Liver (tissue), 3 donors: Measurements from ENCODE around the gene AP1M1.

ENCODE experiments used
- EGR1 ChIP-seq, 2 donors: IDR thresholded peaks; 2 replicates each; pipeline ENCODE4 v1.6.1; 2016 to 2018; ENCODE audit warnings: antibody characterized with exemption in 2 of 2, low read depth in 2 of 2
- GABPA ChIP-seq, 2 donors: IDR thresholded peaks in 1 of 2; conservative IDR thresholded peaks in 1 of 2; 2 replicates each; pipeline ENCODE4 v1.6.1; 2016; ENCODE audit warnings: antibody characterized with exemption in 2 of 2, mild to moderate bottlenecking in 1 of 2, moderate library complexity in 1 of 2
- NR2F2 ChIP-seq: IDR thresholded peaks from 2 replicates; pipeline ENCODE4 v1.6.1; 2016; ENCODE audit warnings: antibody characterized with exemption
- SP1 ChIP-seq: IDR thresholded peaks from 2 replicates; pipeline ENCODE4 v1.6.1; 2018; ENCODE audit warnings: antibody characterized with exemption, mild to moderate bottlenecking
- YY1 ChIP-seq: IDR thresholded peaks from 2 replicates; pipeline ENCODE4 v1.6.1; 2016; ENCODE audit warnings: antibody characterized with exemption, mild to moderate bottlenecking
- TF ChIP-seq, protein P1 (sequence below): fragments of 150-350 bp; IDR thresholded peaks from 2 replicates; pipeline ENCODE4 v1.5.1; 2017; ENCODE audit warnings: improper control_type of control experiment, low read depth, low read length; ENCODE audit not compliant: missing input control
- TF ChIP-seq, protein P2 (sequence below): IDR thresholded peaks from 2 replicates; pipeline ENCODE4 v1.6.1; 2016; ENCODE audit warnings: antibody characterized with exemption, mild to moderate bottlenecking
- TF ChIP-seq, protein P3 (sequence below): IDR thresholded peaks from 2 replicates; pipeline ENCODE4 v1.6.1; 2016; ENCODE audit warnings: antibody characterized with exemption
- donor health status: healthy.
- donor health status: healthy.

- TF ChIP-seq EGR1 (IDR thresholded peaks at IDR 0.05; ENCODE audit: low read depth in 2 of 2): peak in 1 of 2 donors; percentile 30
- TF ChIP-seq, protein P1, sequence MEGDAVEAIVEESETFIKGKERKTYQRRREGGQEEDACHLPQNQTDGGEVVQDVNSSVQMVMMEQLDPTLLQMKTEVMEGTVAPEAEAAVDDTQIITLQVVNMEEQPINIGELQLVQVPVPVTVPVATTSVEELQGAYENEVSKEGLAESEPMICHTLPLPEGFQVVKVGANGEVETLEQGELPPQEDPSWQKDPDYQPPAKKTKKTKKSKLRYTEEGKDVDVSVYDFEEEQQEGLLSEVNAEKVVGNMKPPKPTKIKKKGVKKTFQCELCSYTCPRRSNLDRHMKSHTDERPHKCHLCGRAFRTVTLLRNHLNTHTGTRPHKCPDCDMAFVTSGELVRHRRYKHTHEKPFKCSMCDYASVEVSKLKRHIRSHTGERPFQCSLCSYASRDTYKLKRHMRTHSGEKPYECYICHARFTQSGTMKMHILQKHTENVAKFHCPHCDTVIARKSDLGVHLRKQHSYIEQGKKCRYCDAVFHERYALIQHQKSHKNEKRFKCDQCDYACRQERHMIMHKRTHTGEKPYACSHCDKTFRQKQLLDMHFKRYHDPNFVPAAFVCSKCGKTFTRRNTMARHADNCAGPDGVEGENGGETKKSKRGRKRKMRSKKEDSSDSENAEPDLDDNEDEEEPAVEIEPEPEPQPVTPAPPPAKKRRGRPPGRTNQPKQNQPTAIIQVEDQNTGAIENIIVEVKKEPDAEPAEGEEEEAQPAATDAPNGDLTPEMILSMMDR: no peak
- TF ChIP-seq, protein P2, sequence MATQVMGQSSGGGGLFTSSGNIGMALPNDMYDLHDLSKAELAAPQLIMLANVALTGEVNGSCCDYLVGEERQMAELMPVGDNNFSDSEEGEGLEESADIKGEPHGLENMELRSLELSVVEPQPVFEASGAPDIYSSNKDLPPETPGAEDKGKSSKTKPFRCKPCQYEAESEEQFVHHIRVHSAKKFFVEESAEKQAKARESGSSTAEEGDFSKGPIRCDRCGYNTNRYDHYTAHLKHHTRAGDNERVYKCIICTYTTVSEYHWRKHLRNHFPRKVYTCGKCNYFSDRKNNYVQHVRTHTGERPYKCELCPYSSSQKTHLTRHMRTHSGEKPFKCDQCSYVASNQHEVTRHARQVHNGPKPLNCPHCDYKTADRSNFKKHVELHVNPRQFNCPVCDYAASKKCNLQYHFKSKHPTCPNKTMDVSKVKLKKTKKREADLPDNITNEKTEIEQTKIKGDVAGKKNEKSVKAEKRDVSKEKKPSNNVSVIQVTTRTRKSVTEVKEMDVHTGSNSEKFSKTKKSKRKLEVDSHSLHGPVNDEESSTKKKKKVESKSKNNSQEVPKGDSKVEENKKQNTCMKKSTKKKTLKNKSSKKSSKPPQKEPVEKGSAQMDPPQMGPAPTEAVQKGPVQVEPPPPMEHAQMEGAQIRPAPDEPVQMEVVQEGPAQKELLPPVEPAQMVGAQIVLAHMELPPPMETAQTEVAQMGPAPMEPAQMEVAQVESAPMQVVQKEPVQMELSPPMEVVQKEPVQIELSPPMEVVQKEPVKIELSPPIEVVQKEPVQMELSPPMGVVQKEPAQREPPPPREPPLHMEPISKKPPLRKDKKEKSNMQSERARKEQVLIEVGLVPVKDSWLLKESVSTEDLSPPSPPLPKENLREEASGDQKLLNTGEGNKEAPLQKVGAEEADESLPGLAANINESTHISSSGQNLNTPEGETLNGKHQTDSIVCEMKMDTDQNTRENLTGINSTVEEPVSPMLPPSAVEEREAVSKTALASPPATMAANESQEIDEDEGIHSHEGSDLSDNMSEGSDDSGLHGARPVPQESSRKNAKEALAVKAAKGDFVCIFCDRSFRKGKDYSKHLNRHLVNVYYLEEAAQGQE: peak; percentile 82
- TF ChIP-seq, protein P3, sequence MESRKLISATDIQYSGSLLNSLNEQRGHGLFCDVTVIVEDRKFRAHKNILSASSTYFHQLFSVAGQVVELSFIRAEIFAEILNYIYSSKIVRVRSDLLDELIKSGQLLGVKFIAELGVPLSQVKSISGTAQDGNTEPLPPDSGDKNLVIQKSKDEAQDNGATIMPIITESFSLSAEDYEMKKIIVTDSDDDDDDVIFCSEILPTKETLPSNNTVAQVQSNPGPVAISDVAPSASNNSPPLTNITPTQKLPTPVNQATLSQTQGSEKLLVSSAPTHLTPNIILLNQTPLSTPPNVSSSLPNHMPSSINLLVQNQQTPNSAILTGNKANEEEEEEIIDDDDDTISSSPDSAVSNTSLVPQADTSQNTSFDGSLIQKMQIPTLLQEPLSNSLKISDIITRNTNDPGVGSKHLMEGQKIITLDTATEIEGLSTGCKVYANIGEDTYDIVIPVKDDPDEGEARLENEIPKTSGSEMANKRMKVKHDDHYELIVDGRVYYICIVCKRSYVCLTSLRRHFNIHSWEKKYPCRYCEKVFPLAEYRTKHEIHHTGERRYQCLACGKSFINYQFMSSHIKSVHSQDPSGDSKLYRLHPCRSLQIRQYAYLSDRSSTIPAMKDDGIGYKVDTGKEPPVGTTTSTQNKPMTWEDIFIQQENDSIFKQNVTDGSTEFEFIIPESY: no peak
- peak in 1 of 2 donors; percentile 18 for TF ChIP-seq GABPA (IDR thresholded peaks at IDR 0.05 in 1 of 2, conservative IDR thresholded peaks at IDR 0.05 in 1 of 2)
- peak; percentile 98 for TF ChIP-seq SP1
- TF ChIP-seq NR2F2: peak; percentile 15
- peak; percentile 46 for TF ChIP-seq YY1
Observed at GRCh38 chr19:16164222-16164890, 33.4 kb upstream of the AP1M1 start.
